Amniotic epithelial cell (primary cell): ENCODE data around the gene RASL11B.

Experiments
- DNase-seq: peaks from one replicate; pipeline ENCODE4 v3.0.0-alpha.2; 2010; ENCODE audit warnings: low read depth

RASL11B gene

DNA sequence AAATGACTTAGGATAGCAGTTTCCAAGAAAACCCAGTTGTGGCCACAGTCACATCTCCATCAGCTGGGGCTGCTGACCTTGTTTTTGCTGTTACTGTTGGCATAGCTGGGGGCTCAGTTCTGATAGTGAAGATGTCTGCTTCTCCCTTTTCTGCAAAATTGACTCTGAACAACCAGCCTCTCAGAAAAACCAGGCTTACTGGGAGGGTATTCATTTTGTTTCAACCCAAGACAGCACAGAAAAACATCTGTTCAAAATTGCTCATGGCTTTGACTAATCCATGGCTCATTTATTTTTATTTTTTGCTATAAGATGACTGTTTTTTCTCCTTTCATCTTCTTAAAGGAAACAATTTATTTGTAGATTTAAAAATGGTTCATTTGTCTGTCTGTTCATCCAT lies 53.1 kb downstream of the RASL11B start:
- no peak for DNase-seq

DNA sequence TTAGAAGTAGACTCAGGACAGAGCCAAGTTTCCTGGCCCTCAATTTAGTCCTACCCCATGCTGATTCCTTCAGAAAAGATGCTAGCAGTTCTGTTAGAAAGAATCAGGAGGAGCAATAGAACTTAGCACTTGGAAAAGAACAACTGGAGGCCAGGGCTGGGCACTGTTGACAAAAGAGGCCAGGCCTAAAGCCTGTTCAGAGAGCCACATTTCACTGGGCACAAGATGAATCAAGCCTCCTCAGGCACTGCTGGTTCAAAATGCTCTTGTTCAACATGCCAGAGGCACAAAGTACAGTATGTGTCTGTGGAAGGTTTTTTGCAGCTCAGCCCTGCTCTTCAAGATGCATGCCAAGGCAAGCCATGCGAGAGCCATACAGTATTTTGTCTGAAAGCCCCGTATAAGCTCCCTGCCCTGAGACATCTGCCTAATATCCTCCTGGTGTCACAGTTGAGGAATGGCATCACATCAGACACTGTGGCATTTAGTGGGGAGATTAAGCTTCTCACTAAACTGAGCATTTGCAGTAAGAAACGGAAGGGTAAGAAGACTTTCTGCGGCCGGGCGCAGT lies 53.7 kb downstream of the RASL11B start:
- no peak for DNase-seq
